Measurements from ENCODE around the gene SAFB. TPM values are rescaled to one million over a fixed set of nuclear protein-coding genes. Genes with fewer than 3 reads are reported as not detected.

SAFB gene
- total and polyA plus RNA-seq, 2 of the 13 experiments (the other 11 are each of a cell fraction or from before 2014, with no cell fraction given), result 21.0 to 28.4 TPM

- no peak for TF ChIP-seq ZNF318 (CRISPR knock-in tag; IDR thresholded peaks at IDR 0.05)
- TF ChIP-seq ZBTB8A (CRISPR knock-in tag; IDR thresholded peaks at IDR 0.05; ENCODE audit: borderline replicate concordance, low read depth), result no peak
- no peak for TF ChIP-seq KLF9 (CRISPR knock-in tag; IDR thresholded peaks at IDR 0.05; ENCODE audit: low read depth)
- peak; percentile 96; the same call in 1 of the 2 replicates for TF ChIP-seq ZNF784 (CRISPR knock-in tag; IDR thresholded peaks at IDR 0.05; ENCODE audit: borderline replicate concordance)
- no peak for TF ChIP-seq BRF2 (CRISPR knock-in tag; IDR thresholded peaks at IDR 0.05)
- TF ChIP-seq NFE2L1 (CRISPR knock-in tag; IDR thresholded peaks at IDR 0.05; ENCODE audit: borderline replicate concordance), result no peak
- no peak for TF ChIP-seq KIAA2018 (CRISPR knock-in tag; IDR thresholded peaks at IDR 0.05; ENCODE audit: borderline replicate concordance)
- peak; percentile 87 for TF ChIP-seq ZSCAN31 (CRISPR knock-in tag; IDR thresholded peaks at IDR 0.05; ENCODE audit: low read depth)
These were observed 67.5 kb downstream of the SAFB start, which contains the start of gene RPL36 (continued) for GRCh38 chr19:5690125-5690954.
